Stimulated activated CD4-positive, alpha-beta T cell treated with anti-CD3 and anti-CD28 coated beads, Interleukin-1b, Interleukin-23, amount 100 ng/mL, for 4 hours (primary cell): Measurements from ENCODE around the gene RETREG1.

Experiments used
- DNase-seq, 2 donors: peaks; one replicate each; pipeline ENCODE4 v3.0.0-alpha.2; 2020; ENCODE audit warnings: low read depth in 2 of 2

Gene RETREG1

DNA sequence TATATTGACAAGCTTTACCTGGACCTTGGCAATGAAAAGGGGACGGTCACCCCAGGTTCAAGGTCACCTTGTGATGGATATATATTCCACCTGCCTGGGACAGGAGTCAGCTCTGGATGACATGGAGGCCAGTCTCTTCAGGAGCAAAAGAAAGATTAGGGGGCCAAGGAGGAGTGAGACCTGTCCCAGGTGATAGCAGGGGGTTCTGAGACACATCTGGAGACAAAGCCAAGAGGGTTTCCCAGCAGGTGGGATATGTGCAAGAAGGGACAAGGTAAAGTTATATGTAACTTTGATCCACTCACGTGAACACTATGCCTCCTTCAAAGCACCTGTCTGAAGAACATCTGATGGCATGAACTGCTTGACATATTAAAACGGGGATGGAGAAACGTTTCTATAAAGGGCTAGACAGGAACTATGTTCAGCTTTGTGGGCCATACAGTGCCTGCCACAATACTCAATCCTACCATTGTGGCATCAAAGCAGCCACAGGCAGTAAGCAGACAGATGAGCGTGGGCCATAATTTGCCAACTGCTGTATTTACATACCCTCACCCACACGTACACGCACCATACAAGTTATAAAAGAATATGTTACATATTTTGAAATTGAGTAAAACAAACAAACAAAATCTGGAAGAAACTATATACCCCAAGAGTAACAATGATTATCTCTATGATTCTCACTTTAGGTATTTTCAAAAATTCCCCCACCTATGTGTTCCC, 88.3 kb downstream of the RETREG1 start:
- DNase-seq: no peak

DNA sequence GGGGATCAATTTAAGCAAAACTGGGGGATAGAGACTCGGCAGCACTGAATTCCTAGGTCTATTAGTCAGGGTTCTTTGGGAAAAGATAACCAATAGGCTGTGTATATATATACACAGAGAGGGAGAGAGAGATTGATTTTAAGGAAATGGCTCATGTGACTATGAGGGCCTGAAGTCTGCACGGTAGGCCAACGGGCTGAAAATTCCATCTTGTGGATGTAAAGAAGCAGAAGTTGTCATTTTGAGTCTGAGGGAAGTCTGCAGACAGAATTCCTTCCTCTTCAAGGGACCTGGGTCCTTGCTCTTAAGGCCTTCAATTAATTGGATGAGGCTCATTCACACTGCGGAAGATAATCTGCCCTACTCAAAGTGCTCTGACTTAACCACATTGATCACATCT, 91.1 kb downstream of the RETREG1 start:
- no peak for DNase-seq

DNA sequence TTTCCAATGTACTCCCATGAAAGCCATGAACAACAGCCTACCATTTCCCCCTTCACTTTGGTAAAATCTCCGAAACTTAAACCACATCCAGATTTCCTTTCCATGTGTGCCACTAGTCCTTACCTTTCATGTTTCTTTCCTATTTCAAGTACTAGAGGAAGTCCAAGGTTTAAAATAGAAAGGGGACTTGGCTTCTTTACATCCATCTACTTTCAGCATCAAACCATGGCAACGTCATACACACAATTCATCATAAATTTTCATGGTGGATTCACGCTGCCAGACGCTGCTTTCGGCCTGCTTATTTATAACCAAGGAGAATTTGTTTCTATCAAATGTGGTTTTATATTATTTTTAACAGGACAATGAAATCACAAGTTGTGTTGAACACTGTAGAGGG, 92.5 kb downstream of the RETREG1 start:
- DNase-seq: no peak

DNA sequence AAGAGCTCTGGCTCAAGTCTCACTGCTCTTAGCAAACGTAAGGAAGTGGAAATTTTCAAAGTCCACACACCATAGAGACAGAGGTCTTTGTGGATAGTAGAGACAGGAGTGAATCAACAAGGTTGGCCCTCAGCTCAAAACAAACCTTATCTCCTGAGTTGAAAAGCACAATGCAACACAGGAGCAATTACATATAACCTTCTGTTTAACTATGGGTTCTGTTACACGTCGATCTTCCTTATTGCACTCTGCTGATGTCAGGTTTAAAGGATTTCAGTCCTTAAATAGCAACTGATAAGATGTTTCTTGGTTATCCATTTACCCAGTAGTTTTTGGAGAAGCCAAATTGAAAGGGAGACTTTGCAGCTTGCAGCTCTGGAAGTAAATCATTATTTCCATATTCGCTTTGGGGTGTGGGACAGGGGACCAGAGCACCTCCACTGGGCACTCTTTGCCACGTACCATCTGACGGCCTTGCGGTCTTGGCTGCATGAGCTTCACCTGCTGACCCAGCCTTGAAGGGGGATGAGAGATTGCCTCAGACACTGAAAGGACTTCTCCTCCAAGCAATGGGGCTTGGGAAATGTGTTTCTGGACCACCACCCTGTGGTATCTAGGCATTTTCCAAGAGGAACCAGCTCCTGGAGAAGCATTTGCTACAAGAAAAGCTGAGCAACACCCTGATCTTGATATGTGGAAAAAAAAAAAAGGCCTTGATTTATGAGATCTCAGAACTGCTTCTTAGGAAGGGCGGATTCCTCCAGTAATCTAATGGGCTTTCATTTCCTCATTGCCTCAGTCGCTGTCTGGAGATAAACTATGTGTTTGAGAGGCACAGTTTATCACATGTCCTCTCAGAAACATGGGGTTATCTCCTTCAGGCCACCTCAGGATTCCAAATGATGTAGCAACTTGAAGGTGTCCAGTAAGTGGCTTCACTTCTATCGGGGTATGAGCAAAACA, 95.0 kb downstream of the RETREG1 start:
- no peak for DNase-seq

DNA sequence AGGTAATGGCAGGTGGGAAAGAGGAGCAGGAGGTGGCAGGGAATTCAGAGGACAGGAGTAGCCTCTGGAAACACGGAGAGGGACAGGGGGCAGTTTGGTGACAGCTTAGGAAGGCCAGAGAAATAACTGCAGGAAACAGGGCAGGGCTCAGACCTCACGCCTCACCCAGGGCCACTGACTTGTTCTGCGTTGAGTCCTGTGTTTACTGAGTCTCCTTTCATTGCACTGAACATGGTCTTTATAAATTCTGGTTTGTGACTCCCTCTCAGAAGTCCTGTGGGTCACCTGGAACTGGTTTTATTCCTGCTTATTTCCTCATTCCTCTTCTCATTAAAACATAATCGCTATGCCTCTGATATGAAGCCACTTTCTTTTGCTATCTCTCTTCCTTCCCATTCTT, 96.0 kb downstream of the RETREG1 start:
- DNase-seq: no peak

DNA sequence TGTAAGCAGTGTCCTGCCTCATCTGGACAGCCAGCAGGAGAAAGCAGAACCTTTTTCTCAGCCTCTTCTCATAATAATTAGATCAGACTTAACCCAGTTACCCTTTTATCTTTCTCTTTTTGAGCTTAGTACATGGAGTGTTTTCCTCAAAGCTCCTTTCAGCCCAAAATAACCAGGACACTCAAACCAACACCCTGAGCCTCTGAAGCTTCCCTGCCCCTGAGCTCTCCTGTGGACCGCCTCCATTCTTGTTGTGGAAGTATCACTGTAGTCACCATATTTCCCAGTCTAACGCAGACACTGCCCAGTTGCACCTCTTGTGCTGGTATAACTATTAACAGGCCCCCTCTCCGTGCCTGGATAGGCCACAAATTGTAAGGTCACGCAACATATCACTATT, 97.4 kb downstream of the RETREG1 start:
- no peak for DNase-seq

DNA sequence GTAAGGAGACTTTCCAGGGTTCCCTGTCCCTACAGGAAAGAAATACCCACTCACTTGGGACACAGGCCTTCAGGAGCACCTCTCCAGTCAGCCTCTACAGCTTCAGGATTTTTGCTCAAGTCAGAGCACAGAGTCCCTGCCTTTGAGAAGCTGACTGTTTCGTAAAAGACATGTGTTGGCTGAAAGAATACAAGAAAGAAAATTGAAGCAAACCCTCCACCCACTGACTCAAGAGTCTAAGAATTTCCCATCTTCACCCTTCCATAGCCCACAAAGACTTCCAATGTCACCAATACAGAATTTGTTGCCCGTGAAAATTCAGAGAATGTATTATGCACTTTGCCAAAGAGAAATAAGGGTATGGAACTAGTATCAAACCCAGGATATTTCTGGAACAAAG, 98.2 kb downstream of the RETREG1 start:
- no peak for DNase-seq

DNA sequence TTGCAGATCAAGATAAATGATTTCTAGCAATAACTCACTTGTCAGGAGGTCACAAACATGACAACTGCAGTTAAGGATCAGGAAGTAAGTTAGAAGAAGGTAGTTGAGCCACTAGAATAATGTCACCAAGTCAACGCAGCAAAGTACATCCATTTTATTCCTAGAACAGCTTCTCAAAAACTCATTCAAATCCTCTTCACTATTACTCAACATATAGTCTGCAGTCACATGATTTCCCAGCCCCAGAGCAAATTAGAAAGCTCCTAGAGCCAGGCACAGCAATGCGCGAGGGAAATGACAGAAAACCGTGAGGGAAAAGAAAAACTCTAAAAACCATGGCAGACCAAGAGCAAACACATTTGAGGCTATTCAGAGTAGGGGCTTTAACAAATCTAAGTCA, 101.3 kb downstream of the RETREG1 start:
- DNase-seq: no peak

DNA sequence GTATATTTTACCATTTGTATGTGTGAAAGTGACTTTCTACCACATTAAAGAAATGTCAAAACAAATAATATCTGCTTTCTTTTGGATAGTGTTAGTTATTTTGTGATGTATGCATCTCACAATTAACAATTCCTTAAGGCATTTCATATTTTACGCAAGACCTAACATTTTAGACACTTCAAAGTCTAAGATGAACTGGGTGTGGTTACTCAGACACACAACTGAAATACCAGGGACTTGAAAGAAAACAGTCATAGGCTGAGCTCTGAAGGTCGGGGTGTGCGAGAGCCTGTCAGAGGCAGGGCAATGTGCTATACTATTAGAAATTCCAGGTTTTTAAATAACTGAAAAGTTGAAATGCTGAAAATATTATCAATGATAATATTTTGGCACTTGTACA, 106.7 kb downstream of the RETREG1 start:
- no peak for DNase-seq

DNA sequence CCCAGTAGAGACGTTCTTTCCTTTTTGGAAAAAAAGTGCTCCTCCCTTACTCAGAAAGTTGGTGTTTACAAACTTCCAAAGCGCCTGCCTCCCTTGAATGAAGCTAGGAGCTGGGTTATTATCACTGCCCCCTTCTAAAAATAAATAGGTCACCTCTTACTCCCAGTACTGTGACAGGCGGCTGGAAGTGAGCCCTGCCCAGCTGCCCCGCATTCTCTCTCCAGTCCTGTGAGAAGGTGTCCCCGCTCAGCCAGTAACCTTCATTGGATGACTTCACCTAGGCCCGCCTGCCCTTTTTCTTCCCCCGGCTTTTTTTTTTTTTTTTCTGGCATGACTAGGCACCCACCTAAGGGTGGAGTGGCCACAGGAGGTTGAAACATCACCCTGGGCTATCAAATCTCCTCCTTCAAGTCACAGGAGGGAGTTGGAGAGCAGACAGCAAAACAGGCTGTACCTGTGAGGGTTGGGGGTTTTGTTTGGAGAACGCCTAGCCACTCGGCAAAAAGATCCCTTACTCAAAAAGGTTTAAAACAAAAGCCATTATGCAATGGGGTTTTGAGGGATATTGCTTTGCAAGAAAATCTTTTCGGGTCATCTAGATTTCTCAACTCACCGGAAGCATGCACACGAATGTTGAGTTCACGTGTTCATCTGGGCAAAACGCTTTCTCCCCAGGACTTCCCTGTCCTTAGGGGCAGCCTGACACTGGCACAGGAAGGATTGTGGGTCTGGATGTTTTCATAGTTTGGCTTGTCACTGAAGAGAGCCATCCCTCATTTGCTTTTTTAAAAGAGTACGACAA, 107.9 kb downstream of the RETREG1 start:
- DNase-seq: no peak

DNA sequence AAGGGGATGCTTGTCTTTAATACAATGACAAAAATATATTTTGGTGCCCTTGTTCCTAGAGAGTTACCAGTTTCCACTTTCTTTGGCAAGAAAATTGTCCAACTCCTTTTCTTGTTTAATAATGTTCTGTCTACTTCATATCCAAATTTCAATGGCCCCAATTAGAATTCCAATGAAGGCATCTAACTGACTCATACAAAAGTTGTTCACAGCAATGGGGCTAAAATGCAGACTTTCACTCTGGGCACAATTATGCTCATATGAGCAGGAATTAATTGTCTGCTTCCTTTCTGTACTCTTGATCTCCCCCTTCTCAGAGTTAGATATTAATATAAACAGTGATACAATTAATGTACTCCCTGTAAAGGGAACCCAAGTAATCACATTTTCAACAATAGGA, 109.1 kb downstream of the RETREG1 start:
- no peak for DNase-seq

DNA sequence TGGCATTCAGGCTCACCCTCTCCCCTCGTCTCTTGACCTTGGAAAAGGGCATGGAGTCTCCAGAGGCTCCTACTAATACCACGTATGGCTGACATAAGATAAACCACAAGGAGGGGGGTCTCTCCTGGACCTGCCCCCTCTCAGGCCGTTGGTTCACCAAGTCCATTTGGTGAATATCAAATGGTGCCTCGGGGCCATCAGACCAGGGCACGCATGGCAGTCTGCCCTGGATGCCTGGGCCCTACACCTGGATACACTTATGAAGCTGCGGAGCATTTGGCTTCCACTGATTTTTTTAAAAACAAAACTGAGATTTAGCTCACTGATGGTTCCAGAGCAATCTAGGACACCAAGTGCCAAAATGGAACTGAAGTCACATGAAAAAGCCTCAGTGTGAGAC, 110.9 kb downstream of the RETREG1 start:
- no peak for DNase-seq

DNA sequence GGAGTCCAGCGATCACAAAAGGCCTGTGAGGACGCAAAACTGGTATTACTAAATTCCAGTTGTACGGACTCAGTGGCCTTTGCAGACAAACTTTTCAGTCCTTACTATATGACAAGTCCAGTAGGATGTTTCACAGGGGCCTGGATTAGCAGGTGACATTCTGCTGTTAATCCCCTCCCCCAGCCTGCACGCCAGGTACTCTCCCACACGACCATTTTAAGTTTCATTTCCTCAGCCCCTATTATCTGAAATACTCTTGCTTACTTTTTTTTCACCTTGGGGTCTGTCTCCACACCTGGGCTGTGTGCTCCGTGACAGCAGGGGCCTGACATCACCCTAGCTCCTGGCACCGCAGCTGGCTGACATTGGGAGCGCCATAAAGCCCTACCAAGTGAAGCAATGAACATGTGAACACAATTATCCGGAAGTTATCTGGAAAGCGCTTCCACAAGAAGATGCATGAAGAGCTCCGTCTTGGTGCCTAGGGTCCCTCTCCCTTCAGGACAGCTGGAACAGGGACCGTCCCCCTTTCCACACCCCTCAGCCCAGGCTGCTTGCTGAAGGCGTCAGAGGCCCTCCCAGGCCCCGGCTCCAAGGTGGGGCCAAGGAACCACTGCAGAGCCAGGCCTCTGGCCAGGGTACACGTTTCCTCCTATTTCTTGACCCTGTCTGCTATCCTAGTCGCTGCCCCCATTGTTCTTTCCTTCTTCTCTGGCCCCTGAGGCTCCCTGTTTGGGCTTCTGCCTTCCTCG, 111.5 kb downstream of the RETREG1 start:
- no peak for DNase-seq

DNA sequence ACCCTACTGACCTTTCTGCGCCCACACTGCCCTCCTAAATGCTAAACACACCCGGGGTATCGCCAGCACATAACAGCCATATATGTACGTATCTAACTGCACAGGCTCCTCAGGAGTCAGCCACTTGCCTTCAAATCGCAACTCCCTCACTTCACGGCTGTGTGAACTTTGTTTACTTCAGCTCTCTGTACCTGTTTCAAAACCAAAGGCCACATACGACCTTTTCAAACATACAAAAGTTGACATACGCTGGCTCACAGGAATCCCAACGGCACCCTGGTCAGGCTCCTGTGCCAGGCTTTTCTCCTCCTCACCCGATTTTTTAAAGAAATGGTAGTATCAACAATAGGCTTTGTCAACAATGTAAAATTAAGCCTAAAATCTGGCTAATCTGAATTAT, 112.2 kb downstream of the RETREG1 start:
- no peak for DNase-seq

DNA sequence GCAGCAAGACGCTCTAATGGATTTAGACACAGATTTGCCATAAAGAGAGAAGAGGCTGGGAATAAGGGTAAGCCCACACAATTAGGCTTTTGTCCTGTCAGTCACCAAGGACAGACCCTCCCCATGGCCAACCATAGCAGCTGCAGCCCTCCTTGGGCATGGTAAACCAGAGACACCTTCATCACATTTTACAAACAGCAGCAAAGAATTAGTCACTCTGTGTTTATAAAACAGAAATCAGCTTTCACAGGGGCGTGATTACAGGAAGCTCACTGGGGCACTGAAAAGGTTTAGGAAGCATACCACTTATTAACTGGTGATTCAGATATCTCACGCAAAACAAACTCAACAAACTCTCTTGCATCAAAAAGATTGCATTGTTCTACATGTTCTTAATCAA, 113.9 kb downstream of the RETREG1 start:
- DNase-seq: no peak

DNA sequence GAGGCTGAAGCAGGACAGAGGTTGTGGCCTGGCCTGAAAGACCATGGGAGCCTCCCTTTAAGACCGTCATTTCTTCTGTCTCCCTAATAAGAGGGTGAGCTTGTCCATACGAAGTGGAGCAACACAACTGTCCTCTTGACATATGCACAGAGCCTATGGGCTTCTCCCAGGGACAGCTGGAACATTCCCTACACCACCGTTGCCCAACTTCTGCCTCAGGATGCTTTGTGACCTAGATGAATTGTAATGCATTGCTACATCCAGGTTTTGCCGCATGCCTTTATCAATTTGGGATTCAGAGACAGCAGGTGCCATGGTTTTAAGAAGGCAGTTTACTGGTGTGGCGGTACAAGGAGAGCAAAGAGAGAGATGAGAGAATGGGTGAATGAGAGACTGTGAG, 116.8 kb downstream of the RETREG1 start:
- DNase-seq: no peak

DNA sequence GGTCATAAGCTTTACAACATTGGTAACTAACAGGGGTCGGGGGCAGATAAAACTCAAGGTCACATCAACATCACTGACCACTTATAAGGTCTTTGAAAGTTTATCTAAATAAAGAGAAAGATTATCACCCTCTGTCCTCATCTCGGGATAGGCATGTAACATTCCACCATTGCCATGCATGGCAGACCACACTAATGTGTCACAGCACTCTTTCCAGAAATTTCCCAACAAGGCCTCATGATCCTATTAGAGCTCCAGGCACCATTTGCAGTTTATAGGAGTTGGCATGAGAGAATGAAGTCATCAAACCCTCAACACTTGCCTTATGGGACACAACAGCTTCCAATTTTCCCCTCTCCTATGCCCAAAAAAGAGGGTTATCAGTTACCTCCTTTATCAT, 119.3 kb downstream of the RETREG1 start:
- DNase-seq: no peak

DNA sequence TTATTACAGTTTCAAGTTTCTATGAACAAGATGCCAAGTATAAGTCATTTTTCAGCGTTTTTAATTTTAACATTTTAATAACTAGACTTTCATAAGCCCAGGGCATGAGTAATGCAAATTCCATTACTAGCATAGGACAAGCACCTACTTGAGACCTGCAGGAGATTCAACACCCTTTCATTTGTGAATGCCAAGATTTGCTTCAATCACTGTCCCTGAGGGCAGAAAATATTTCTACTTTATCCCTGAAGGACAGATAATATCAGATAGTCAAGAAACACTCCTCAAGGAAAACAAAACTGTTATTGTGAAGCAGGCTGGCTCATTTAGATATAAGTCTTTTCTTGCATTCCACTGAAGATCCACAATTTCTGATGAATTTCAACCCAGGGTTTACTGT, 123.5 kb downstream of the RETREG1 start:
- DNase-seq: no peak

DNA sequence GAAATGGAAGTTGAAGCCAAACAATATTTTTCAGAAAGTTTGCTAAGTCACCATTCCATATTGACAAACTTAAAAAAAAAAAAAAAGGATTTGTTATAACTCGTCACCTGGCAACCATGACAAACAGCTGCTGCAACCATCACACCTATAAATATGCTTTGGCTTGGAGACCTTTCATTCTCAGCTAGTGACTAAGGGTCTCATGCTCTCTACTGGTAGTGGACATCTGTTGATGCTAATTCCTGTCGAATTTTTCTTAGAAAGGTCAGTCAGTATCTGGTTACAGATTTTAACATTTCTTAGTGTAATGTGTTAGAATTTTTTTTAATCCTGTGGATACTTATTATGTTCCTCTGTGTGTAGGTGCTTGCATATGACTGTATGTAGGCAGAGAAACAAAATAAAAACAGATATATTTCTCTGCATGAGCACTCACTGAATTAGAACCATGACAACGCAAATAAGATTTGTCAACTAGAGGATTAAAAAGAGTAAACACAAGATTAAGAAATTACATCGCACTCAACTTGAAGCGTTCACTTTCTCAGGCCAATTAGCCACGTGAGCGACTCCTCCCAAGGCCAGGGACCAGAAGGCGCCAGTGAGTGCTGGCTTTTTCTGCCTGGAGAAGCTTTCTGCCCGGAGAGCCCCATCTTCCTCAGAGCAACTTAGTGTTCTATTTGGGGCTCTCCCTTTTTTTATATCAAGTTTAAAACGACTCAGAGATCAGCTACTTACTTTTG, 124.2 kb downstream of the RETREG1 start:
- no peak for DNase-seq

DNA sequence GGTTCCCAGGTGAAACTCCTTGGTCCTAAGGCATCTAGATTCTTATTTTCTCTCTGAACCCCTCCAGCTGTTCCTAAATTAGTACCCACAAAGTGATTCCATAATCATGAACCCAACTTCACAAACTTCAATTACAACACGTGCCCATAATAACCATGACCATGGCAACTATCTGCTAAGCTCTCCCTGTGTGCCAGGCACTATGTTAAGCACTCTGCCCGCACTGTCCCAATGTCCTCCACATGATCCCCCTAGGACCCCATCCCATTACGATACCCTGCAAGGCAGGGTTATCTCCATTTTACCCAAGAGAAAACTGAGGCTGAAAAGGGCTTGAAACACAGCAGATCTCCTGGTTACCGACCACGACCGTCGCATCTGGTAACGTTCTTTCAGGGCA, 125.9 kb downstream of the RETREG1 start:
- DNase-seq: no peak

DNA sequence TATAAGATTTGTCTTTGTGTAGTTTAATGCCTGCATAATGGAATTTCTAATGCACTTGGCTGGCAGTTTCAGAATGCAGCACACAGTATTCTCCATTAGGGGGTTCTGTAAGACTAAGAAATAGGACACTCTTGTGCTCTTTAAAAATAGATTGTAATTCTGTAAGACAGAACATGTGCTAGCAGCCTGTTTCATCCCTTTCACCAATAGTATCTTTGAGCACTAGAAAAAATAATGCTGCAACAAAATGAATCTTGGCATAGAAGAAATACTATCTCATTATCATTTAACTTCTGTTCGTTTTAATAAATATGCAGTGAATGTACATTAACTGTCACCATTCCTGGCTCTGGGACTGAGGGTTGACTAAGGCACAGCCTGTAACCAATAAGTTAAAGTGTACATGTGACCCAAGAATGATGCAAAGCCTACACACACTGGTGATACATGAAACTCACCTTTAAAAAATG, 127.4 kb downstream of the RETREG1 start:
- no peak for DNase-seq
